HG03025 (cell line): ENCODE data around the gene JPT2.
A peak's percentile ranks its signal among the peaks of the same experiment; 100 is the strongest.

Experiments used
- ATAC-seq: cut with Tn5 transposase; IDR thresholded peaks from one replicate; pipeline ENCODE4 v1.9.1; 2021; ENCODE audit warnings: mild to moderate bottlenecking, moderate library complexity; ENCODE audit not compliant: unreplicated experiment, low FRiP score

JPT2 gene

DNA sequence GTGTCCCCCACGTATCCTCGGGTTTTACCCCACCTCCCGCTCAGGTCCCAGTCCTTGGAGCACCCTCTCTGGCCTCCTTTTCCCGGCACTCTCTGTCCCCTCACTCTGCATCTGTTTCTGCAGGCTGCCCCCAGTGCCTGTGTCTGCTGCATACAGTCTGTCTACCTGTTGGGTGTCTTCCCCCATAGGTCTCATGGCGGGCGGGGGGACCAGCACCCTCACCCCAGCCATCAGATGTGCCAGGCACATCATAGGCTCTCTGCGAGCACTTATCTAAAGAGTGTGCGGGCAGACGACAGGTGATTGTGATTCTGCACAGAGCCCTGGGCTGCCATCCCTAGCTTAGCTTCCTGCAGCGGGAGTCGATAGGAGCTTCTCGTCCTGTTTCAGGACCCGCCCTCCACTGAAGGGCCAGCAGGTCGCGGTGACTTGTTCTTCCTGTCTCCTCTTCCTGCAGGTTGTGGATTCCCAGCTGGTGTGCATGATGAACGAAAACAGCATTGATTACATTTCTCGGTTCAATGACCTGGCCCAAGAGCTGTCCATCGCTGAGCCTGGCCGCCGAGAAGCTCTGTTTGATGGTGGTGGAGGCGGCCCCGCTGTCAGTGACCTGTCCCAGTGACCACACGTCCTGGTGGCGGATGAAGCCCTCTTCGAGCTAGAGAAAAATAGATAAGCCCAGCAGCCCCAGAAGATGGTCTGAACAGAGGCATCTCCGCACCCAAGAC lies 4.5 kb upstream of the JPT2 start:
- ATAC-seq, result no peak

DNA sequence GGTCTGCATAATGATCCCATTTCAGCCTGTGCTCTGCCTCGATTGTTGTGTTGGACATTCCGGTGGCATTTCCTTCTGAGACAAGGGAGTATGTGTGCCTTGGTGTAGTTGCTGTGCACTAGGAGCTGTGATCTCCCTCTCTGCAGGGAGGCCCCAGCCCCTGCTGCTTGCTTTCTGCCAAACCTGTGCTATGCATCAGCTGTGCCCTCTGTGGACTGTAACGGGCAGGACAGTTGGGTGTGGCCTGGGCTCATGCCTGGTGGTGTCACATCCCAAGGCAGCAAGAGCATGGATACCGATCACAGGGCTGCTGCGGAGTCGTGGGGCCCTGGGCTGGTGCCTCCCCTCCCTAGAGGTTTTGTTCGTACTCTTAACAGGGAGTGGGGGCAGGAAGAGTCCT lies 3.8 kb upstream of the JPT2 start:
- no peak for ATAC-seq

DNA sequence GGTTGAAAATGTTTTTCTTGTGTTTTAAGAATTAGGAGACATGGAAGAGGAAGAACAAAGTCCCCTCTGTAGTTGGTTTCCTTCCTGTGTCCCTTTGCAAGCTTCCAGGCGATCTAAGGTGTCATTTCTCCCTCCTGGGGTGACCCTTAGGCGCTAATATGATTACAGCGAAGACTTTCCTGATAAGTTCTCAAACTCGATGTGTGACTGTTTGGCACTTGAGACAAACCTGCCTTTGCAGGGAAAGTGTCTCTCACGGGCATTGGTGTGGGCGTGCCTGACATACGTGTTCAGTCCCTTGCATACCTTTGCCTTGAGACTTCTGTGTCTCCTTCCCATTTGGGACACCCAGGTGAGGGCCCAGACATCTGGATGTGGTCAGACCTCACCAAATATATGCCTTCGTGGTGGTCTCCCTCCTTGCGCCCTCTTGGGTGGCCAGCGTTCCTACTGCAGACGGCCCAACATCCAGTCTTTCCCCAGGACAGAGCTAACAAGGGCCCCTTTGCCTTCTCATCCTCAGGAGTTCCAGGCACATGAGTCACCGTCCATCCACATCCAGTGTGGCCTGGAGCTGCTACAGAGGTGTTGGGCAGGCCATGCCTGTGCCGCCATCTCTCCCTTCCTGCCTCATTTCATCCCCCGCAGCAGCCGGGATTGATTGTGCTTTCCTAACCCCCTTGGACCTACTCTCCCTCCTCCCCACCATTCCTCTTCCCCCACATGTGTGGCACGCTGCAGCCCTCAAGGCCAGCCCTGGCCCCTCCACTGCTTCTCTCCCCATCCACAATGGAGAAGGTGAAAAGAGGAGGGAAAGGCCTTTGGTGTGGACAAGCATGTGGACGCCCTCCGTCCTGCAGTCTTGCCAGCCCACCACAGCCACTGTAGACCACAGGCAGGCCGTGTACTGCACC lies 3.1 kb upstream of the JPT2 start:
- no peak for ATAC-seq

DNA sequence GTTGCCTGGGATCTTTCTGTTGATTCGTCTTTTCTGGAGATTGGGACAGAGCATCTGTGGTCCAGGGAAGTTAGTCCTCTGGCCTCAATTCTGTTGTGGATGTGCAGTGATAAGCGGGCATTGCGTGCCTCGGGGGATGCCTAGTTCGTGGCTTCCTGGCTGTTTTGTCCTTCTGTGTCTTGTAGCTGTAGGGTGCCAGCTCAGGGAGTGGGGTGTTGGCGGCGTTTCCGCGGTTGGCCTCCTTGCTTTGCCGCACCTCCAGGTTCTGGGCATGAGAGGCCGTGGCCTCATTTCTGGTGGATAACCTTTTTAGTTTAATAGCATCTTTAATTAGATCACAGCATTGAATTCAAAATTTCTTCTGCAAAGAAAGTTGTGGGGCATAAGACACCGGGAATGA lies 1.4 kb upstream of the JPT2 start:
- ATAC-seq, result no peak

DNA sequence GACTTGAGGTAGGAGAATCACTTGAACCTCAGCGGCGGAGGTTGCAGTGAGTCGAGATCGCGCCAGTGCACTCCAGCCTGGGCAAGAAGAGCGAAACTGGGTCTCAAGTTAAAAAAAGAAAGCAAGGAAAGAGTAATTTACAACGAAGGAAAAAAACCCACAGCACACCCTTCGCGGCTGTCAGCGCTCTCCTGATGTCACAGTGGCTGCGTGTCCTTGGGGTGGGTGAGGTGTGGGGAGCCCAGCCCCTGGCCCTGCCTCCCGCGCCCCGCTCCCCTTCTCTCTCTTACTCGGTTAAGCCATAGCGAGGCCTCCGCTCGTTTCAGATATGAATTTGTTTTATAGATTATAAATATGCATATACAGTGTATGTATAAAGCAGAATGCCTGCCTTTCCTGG lies 740 bp upstream of the JPT2 start:
- no peak for ATAC-seq

DNA sequence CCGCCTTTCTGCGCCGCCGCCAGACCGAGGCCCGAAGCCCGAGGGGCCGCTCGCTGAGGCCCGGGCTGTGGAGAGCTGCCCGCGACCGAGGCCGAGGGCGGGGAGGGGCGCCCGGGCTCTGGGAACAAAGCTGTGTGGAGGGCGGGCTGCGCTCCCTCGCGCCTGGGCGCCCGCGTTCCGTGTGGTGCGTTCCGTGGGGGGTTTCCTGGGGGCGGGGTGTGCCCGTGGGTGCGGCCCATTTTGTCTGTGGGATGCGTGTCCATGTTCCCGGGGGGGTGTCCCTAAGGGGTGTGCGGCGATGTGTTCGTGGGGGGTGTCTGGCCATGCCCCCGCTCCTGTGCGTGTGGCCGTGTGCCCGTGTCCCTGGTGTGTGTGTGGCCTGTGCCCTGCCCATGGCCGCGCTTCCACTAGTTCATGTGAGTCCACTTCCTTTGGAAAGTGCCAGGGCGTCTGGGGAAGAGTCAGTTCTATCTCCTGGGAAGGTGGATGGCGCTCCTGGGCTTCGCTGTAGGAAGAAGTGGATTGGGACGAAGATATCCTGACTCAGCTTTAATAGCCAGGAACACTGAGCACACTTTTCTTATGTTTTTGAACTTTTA lies 520 bp downstream of the JPT2 start:
- ATAC-seq, result peak; percentile 10

DNA sequence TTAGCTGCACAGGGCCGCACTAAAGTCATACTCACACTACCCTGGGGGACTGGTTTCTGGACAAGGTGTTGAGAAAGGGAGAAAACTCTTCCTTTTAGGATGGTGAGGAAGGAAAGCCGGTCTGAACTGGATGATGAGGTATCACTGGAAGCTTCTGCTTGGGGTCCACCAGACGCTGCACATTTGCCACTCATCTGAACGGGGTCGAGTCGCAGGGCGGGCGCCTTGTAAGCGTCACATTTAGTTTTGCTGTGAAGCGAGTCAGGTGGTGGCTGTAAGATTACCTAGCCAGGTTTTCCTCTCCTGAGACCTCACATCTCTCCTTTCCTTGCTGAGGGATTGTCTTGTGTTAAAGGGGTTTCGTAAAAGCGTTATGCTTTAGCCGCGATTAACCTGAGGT lies 2.3 kb downstream of the JPT2 start:
- no peak for ATAC-seq

DNA sequence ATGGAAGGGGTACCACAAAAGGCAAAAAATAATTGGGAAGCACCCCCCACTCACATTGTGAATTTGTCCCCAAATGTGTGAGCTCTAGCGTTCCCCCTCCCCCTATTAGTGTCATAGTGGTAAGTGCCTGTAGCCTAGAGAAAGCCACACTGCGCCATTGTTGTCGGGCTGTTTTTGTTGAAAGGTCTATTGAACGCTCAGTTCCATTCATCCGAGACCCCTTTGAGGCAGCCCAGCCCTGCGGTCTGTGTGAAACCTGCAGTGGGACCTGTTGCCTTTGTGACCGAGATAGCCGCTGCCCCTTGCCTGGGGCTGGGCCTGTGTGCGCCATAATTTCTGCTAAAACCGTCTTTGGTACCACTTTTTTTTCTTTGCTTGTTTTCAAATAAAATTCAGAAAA lies 3.0 kb downstream of the JPT2 start:
- no peak for ATAC-seq

DNA sequence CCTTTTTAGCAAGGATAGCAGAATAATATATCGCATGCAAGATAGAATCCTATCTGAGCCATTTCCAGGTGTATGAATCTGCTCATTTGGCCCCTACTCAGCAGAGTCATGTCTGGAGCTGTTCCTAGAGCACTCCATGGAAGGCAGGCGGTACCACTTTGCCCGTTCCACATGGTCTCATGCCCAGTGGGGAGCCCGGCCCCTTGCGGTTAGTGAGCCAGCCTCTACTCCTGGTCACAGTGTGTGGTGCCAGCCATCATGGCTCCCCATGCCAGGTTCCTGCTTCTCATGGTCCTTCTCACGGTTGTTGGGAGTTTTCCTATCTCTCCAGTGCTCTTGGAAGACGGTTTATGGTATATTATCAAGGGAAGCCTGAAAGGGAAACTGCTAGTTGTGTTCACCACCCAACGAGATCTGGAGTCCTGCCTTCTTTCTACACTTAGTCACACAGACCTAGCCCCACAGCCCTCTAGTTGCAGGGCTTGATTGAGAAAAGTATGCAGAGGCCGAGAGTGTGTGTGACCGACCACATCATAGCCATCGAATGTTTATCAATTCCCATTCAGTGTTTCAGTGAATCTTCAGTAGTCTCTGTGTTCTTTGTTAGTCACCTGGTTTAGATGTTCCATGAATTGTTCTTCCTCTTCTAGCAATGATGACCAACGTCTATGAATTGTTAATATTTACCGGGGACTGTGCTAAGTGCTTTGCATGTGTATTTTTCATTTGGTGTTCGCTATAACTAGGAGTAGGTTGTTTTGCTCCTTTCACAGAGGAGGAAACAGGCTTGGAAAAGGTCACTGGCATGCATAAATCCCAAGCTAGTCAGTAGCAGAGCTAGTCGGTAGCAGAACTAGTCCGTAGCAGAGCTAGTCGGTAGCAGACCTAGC lies 9.6 kb downstream of the JPT2 start:
- ATAC-seq, result no peak

DNA sequence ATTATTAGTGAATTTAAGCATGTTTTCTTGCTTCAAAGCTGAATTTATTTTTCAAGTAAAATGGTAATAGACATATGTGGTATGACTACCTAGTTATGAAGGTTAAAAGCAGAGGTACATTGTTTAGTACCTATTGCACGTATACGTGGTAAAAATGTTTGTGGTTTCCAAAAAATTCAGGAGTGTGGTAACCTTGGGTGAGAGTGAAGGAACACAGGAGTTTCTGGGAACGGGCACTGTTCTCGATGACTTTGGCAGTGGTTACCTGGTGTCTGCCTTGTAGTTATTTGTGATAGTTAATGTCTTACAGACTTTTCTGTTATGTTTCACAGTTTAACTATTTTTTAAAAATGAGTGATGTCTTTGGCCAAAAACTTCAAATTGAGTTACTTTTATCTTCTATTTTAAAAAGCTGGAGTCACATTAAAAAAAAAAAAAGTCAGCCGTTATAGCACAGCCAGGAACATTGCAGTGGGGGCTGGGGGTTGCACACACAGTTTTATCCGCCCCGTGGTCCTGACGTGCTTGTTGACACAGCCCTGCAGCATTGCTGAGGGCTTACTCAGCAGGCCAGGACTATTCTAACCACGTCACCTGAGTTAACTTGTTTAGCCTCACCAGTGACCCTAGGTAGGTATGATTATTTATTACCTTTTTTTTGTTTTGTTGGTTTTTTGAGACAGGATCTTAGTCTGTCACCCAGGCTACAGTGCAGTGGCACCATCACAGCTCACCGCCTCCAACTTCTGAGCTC lies 10.9 kb downstream of the JPT2 start:
- ATAC-seq, result no peak

DNA sequence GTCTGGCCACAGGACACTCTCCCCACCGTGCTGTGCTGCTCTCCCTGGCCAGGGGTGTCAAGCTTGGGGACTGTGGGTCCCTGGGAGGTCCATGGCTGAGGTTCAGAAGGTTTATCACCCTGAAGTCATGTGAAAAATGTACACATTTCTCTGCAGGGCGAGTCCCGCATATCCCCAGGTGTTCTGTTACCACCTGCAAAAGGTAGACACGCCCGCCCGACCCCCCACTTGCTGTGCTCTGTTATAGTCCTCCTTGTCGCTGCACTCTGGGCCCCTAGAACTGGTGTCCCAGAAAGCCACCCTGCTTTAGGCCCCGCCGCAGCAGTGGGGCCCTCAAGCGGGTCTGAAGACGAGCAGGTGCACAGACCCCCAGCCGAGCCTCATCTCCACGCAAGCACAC lies 11.8 kb downstream of the JPT2 start:
- no peak for ATAC-seq

DNA sequence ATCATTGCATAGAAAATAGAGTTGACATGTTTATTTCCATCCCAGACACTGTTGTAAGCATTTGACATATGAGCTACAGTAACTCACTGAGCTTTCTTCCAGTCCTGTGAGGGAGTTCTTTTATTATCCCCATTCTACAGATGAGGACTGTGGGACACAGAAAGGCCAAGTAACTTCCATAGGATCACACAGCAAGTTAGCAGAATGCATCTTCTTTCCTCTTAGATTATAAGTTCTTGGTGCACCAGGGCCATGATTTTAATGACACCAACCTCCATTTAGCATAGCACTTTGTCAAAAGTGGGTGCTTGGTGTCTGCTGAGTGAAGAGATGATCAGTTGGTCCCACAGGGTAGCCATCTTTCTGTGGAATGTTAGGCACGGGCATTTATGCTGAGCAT lies 12.7 kb downstream of the JPT2 start:
- no peak for ATAC-seq

DNA sequence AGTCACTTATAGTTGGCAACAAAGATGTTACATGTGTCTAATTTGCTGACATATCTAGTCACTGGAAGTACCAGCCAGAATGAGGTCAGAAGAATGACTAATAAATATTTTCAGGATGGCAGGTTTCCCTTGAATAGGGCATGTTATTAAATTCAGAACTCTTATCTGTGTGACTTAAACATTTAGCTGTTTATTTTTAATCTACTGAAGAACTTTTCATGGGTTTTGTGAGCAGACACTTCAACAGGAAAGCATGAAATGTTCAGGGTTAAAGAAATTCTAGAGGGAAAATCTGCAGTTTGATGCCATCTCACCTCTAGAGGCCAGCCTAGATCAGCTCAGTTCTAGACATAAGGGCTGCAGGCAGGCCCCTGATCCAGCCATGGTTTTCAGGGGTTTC lies 13.2 kb downstream of the JPT2 start:
- ATAC-seq, result no peak

DNA sequence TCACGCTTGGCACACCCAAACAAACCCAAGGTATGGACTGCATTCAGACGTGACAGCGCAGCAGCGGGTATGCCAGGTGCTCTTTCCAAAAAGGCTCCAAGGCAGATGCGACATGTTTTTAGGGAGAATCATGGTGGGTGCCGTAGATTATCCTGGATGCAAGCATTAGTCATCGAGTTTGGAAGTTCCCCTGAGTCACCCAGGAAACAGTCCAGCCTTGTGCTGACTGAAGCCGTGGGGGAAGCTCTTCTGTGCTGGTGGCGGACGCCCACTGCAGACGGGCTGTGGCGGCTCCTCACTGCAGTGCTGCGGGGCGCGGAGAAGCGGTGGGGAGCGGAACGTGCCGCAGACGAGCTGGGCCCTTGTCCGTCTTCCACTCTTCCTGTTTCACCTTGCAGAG lies 13.9 kb downstream of the JPT2 start:
- no peak for ATAC-seq

DNA sequence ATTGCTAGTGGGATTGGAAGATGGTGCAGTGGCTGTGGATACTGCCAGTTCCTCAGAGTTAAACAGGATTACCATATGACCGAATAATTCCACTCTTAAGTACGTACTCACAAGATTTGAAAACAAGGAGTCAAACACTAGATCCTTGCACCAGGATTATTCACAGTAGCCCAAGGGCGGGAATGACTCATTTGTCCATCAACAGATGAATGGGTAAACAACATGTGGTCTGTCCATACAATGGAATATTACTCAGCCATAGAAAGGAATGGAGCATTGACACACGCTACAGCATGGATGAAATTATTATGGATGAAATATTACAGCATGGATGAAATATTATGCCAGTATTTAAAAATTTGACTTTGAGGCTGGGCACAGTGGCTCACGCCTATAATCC lies 18.8 kb downstream of the JPT2 start:
- no peak for ATAC-seq

DNA sequence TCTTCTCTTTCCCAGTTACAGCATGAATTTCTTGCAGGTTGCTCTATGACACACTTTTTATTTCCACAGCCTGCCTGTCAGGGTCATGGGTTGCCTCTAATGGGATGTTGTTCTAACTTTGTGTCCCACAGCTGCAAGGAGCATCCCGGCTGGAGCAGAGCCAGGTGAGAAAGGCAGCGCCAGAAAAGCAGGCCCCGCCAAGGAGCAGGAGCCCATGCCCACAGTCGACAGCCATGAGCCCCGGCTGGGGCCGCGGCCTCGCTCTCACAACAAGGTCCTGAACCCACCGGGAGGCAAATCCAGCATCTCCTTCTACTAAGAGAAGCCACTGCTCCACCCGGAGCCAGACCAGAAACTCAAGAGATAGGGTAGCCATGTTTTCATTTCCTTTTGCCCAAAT lies 20.6 kb downstream of the JPT2 start:
- no peak for ATAC-seq

DNA sequence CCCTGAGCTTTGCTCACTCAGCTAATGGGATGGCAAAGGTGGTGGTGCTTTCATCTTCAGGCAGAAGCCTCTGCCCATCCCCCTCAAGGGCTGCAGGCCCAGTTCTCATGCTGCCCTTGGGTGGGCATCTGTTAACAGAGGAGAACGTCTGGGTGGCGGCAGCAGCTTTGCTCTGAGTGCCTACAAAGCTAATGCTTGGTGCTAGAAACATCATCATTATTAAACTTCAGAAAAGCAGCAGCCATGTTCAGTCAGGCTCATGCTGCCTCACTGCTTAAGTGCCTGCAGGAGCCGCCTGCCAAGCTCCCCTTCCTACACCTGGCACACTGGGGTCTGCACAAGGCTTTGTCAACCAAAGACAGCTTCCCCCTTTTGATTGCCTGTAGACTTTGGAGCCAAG lies 22.2 kb downstream of the JPT2 start:
- ATAC-seq, result no peak

DNA sequence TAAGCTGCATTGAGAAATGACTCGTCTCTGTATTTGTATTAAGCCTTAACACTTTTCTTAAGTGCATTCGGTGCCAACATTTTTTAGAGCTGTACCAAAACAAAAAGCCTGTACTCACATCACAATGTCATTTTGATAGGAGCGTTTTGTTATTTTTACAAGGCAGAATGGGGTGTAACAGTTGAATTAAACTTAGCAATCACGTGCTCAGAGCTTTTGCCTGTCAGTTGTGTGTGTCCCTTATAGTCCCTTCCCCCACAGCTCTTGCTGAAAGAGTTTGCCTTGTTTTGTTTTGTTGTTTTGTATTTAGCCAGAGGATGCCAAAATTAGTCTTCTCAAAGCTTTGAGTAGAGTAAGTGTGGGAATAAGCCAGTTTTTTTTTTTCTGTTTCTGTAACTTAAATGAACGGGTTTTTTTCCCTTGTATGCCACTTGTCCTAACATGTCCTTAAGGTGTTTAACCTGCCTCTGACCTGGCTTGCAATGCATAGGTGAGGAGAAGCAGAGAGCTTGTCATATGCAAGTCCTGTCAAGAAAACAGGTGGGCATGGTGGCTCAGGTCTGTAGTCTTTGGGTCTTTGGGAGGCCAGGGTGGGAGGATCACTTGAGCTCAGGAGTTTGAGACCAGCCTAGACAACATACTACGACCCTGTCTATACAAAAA lies 23.3 kb downstream of the JPT2 start:
- no peak for ATAC-seq

DNA sequence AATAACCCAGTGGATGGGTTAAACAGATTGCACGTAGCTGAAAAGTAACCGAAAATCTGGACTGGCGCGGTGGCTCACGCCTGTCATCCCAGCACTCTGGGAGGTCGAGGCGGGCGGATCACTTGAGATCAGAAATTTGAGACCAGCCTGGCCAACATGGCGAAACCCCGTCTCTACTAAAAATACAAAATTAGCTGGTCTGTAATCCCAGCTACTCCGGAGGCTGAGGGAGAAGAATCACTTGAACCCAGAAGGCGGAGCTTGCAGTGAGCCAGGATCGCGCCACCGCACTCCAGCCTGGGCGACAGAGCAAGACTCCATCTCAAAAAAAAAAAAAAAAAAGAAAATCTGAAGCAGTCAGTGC lies 27.2 kb downstream of the JPT2 start:
- peak; percentile 3 for ATAC-seq
